GM18526 (cell line): ENCODE measurements around the gene AGAP3.
A peak's percentile ranks its signal among the peaks of the same experiment; 100 is the strongest.

Experiments used
- POLR2A ChIP-seq: IDR thresholded peaks from 3 replicates; pipeline ENCODE4 v1.6.1; 2011; ENCODE audit not compliant: insufficient read length; ENCODE audit errors: extremely low read depth

AGAP3 gene

DNA sequence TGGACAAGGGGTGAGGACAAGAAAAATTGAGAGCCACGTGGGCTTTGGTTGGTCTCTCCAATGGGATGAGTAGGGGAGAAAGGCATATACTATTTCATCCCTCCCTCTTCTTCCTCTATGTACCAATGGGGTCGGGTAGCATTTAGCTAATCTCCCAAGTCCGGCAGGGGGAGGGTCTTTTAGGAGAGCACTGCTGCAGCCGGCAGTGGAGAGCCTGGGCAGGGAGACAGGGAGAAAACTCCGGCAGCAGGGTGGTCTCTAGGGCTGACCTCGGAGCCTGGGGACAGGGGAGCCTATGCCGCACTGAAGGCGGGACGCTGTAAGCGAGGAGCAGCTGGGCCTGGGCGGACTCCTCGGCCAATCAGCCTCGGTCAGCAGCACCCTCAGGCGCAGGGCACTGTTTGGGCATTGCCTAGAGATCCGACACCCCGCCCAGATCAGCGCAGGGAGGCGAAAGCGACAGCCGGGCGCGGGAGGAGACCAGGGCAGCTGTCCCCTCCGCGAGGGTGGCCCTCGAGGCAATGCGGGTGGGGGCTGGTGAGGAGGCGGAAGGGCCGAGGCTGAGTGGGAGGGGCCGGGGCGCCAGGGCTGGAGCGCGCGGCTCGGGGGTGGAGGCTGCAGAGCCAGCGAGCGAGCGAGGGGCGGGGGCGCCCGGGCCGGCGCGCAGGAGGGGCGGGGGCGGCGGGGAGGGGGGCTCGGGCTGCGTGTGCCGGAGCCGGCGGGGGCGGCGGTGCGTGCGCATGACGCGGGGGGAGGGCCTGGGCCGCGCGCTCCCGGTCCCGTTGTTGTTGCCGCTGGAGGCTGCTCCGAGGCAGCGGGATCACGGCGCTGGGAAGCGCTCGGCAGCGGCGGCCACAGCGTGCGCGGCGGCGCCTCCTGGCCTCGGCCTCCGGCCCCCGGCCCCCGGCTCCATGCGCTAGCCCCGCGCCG lies at the start of gene AGAP3:
AGAP3 (plus strand) TSS at position 785 of the 930 bp plus-strand sequence. CDS start 267 bp downstream, outside the sequence.
- peak; percentile 64 for TF ChIP-seq POLR2A

DNA sequence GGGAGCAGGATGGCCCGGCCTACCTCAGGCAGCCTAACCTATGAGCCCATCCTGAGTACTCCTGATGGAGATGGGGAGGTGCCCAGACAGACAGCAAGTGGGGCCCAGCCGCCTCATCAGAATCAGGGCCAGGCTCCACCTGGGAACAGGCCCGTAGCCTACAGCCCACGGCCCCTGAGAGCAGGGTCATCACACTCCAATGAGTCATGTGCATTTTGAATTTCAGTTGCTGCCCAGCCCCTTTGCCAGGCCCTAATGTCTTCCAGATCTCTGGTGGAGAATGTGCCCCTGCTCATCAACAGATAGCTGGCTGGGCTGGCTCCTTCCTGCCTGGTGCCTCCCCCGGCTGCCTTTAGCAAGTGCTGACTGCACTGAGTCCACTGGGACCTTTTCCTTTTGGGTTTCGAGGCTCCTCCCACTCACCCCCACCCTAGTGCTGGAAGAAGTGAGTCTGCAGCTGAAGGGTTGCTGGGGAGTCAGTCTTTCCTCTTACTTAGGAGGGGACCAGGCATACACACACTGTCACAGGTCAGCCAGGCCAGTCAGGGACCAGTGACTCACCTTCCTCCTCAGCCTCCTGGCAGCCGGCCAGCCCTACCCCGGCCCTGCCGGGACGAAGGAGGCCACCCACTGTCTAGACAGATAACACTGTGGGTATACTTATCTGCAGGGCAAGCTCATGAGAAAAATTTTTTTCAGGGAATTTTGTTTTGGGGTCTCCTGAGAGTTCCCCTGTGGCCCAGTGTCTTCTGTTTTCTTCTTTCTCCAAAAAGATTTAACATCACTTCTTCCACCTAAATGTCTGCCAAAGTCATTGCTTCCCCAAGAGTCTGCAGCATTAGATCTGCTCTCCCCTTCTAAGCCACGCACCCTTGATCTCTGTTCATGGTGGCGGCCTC lies 47.1 kb upstream of the AGAP3 start:
- TF ChIP-seq POLR2A = no peak

DNA sequence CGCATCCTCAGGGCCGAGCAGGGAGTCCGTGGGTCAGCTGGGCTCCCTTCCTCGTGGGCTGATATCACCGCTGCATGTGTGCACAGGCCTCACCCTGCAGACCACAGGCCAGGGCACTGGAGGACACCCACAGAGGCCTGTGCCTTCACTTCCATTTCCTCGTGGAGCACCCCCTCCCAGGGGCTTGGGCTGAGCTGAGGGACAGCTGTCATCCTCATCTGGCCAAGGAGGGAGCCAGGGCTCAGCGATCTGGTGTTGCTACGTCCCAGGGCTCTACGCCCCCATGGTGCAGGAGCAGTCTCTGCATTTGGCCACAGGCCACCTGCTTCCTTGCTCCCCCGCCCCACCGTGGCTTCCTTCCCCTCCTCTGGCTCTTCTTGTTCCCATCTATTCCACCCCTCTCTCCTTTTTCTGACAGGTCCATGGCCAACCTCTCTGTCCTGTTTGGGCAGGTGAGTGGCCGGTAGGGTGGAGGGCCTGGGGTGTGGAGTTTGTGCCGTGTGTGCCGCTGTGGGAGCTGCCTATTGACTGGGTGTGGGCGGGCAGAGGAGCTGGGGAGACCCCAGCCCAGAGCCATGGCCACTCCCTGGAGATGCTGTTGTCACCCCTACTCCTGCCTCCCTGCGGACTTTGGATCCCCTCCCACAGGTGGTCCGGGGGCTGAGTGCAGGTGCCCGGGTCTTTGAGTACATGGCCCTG lies 46.3 kb upstream of the AGAP3 start:
- TF ChIP-seq POLR2A = no peak

DNA sequence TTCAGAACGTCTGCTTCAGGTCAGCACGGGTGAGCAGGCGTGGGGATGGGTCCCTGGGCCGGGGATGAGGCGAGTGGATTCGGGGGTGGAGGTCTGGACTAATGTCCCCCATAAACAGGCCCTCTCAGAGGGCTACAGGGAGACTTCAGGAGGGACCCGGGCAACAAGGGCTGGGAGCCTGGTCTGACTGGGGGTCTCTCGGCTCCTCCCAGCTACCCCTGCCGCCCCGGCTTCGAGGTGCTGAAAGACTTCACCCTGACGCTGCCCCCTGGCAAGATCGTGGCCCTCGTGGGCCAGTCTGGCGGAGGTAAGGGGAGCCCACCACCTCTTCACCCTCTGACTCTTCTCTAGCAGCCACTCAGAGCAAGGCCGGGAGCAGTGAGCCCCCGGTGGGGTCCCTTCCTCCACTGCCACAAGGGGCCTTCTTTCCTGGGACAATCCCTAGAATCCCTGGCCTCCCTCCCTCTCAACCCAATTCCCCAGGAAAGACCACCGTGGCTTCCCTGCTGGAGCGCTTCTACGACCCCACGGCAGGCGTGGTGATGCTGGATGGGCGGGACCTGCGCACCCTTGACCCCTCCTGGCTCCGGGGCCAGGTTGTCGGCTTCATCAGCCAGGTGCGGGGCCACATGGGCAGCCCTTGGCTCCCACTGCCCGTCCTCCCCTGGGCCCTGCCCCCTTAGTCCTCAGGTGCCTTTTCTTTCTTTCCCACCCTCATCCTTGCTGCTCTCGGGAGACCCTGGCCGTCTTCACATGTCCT lies 45.5 kb upstream of the AGAP3 start:
- no peak for TF ChIP-seq POLR2A

DNA sequence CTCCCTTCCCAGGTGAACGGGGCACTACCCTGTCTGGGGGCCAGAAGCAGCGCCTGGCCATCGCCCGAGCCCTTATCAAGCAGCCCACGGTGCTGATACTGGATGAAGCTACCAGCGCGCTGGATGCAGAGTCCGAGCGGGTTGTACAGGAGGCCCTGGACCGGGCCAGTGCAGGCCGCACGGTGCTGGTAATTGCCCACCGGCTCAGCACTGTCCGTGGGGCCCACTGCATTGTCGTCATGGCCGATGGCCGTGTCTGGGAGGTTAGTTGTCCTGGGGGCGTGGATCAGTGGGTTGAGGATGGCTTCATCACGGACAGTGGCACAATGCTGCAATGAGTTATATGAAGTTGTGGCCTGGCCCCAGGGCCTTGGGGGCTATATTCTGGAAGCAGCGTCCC lies 42.3 kb upstream of the AGAP3 start:
- no peak for TF ChIP-seq POLR2A

DNA sequence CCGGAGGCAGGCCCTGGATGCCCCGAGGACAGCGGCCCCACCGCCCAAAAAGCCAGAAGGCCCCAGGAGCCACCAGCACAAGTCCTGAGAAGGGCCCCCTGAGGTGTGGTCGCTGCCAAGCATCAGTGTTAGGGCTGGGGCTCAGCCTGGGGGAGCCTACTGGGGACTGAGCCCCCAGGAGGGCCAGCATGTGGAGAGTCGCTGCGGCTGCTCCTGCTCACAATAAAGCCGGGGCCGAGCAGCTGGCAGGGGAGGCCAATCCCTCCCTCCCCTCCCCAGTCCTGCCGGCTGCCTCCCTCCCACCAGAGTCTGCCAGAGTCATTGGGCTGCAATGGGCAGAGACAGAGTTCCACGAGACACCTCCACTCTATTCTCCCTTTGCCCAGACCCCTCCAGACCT lies 41.0 kb upstream of the AGAP3 start:
- TF ChIP-seq POLR2A = no peak

DNA sequence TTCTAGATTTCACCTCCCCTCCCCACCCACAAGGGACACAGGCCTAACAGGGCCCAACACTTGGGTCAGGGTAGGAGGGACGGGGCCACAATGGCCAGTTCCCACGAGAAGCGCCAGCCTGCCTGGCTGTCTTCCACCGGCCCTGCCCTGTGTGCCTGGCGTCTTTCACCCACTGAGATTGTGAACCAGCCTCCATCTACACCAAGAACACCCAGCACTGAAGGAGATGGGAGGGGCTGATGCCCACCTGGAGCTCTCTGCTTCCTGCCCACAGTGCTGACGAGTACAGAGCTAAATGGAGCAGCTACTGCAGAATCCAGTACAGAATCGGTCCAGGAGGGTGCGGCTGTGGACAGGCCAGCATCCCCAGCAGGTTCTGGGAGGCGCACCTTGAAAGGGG lies 40.3 kb upstream of the AGAP3 start:
- no peak for TF ChIP-seq POLR2A

DNA sequence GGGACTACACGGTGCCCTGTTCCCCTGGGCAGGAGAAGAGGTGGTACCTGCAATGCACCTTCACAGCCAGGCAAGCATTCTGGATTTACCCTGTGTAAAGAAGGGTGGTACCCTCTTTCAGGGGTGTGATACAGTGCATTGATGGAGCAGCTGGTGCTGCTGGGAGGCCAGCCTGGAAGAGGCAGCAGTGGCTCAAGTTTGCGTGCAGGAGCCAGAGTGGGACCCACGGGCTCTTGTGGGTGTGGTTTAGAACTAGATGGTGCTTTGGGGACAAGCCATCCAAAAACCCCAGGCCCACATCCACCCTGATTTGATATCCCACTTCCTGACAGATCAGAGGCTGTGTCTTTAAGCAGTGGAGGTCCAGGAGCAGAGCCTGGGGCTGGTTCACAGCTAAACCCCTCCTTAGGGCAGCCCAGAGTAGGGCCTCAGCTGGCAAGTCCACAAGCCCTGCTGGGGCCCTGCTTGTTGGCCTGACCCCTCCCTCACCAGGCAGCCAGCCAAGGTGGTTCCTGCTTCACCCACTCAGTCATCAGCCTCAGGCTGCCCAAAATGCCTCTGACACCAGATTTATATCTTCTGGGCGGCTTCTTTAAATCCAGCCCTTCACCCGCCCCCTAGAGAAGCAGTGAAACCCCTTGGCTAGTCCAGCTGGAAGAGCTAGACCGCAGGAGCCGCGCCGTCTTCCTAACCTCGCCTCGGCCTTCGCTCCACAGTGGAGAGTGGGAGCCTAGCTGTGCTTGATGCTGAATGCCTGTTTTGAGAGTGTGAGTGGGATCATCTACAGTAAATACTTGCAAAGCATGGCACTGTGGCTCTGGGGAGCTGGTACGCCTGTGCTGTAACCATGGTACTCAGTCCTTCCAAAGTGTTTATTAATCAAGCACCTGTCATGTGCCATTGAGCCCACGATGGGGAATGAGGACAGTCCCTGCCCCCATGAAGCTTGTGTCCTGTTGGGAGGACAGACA lies 39.4 kb upstream of the AGAP3 start:
- TF ChIP-seq POLR2A = no peak

DNA sequence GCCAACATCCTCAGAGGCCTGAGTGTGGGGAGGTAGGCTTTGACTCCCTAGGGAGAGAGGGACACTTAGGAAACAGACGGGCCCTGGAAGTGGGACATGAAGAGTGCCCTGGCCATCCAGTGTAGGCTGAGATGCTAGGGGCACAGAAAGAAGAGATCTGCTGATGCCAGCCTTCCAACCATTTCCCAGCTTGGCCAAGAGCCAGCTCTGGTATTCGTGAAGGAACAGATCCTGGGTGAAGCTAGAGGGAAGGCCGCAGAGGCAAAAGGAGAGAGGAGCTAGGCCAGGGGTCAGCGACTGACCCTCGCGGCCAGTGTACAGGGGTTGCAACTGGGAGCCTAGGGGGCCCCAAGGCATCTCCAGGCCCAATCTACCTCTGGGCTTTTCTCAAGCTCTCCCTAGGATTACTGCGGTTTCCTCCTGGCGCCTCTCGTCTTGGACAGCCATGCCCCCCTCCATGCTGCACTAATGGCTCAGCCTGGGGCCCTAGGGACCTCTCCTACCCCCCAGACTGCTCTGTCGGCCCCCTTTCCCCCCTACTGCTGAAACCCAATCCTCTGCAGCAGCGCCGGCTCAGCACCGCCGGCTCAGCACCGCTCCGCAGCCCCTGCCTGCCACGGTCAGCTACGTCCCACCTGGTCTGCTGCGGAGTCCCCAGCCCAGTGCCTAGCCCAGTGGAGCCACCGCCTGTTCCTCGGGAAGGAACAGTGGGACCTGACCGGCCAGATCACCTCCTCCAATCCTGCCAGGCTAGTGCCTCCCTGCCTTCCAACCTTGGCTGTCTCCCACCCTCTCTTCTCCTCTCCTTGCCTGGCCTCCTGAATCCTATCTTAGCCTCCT lies 38.1 kb upstream of the AGAP3 start, which contains the start of gene ASIC3:
ASIC3 (plus strand) TSS at position 556 of the 840 bp plus-strand sequence. CDS start 355 bp downstream, outside the sequence.
- no peak for TF ChIP-seq POLR2A

DNA sequence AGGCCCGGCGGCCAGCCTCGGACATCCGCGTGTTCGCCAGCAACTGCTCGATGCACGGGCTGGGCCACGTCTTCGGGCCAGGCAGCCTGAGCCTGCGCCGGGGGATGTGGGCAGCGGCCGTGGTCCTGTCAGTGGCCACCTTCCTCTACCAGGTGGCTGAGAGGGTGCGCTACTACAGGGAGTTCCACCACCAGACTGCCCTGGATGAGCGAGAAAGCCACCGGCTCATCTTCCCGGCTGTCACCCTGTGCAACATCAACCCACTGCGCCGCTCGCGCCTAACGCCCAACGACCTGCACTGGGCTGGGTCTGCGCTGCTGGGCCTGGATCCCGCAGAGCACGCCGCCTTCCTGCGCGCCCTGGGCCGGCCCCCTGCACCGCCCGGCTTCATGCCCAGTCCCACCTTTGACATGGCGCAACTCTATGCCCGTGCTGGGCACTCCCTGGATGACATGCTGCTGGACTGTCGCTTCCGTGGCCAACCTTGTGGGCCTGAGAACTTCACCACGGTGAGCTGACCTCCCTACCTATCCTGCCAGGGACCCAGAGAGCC lies 37.3 kb upstream of the AGAP3 start:
- TF ChIP-seq POLR2A = no peak

DNA sequence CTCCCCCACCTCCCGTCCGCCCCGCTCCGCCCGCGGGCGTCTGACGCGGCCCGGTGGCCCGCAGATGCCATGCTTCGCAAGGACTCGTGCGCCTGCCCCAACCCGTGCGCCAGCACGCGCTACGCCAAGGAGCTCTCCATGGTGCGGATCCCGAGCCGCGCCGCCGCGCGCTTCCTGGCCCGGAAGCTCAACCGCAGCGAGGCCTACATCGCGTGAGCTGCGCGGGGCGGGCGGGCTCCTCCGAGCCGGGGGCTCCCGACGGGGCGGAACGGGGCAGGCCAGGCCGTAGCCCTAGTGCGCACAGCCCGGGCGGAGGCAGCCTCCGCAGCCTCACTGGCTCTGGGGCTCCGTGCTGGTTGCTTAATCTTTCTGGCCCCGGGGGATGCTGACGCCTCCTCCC lies 35.2 kb upstream of the AGAP3 start:
- TF ChIP-seq POLR2A = no peak

DNA sequence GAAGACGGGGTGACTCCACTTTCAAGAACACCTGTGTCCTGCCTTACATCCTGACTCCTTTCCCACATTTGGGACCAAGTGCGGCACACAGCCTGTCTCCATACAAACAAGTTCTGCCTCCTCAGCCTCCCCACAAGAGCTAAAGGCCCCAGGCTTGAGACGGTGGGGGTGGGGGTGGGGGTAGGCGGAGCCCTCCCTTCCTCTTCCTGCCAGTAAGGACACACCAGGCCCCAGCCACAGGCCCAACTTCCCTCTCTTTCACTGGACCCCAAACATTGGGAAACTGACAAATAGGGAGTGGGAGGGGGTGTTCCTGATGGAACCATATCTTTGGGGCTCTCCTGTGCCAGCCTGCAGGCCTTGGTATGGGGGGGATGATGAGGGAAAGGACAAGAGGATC lies 33.2 kb upstream of the AGAP3 start:
- no peak for TF ChIP-seq POLR2A

DNA sequence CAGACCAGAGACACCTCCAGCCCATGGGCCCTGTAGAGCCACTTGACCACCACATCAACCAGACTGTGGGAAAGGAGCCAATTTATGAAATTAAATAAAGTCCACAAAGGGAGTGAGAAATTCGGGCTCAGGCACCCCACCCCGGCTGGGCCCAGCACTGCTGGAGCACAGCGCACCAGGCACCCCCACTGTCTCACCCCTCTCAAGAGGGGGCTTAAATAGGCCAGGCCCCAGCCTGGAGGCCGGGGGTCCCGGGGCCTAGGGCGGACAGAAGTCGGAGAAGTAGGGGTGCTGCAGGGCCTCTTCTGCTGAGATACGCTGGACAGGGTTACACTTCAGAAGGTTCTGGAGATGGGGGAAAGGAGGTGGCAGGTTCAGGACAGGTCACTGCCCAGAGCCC lies 32.5 kb upstream of the AGAP3 start:
- no peak for TF ChIP-seq POLR2A

DNA sequence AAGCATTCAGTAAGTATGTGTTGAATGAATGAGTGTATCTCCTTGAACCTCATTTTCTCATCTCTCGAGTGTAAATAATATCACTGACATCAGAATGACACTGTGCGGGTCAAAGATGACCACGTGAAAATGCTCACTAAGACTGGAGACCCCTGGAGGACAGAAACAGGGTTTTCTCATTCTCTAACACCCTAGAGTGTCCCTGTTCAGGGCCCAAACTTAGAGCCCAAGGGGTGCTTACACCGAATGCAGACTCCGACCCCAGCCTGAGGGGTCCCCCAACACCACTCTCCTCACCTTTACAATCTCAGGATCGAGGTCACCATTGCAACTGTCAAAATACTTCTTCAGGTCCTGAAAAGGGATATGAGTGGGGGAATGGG lies 30.0 kb upstream of the AGAP3 start:
- TF ChIP-seq POLR2A = no peak
